Measurements from ENCODE around the gene COG1. TPM values are rescaled to one million over a fixed set of nuclear protein-coding genes. Genes with fewer than 3 reads are reported as not detected.

The COG1 gene
- total and polyA plus RNA-seq, 9 of the 15 experiments (the other 6 are each of a cell fraction or from before 2014, with no cell fraction given) = 9.5 to 26.8 (median 12.9) TPM

- peak; percentile 55; the same call in 1 of the 2 replicates for TF ChIP-seq ZBTB9 (CRISPR knock-in tag; IDR thresholded peaks at IDR 0.05)
- no peak for TF ChIP-seq RBM34 (IDR thresholded peaks at IDR 0.05; ENCODE audit: borderline replicate concordance, insufficient read depth, low read length)
- TF ChIP-seq ZNF282 (CRISPR knock-in tag; IDR thresholded peaks at IDR 0.05) = no peak
- TF ChIP-seq GATAD2B (IDR thresholded peaks at IDR 0.05; ENCODE audit: borderline replicate concordance) = no peak
- TF ChIP-seq RBFOX2 (IDR thresholded peaks at IDR 0.05; ENCODE audit: low read depth, low read length) = peak; percentile 92
- no peak for TF ChIP-seq RERE (CRISPR knock-in tag; IDR thresholded peaks at IDR 0.05; ENCODE audit: borderline replicate concordance)
- TF ChIP-seq GTF2E2 (tag; IDR thresholded peaks at IDR 0.05) = no peak
- no peak for TF ChIP-seq NFYB (IDR thresholded peaks at IDR 0.05; ENCODE audit: extremely low read depth, insufficient read length)
- no peak for TF ChIP-seq ARID2 (IDR thresholded peaks at IDR 0.05)
- no peak for TF ChIP-seq SNAPC5 (CRISPR knock-in tag; IDR thresholded peaks at IDR 0.05)
- TF ChIP-seq, protein P1, sequence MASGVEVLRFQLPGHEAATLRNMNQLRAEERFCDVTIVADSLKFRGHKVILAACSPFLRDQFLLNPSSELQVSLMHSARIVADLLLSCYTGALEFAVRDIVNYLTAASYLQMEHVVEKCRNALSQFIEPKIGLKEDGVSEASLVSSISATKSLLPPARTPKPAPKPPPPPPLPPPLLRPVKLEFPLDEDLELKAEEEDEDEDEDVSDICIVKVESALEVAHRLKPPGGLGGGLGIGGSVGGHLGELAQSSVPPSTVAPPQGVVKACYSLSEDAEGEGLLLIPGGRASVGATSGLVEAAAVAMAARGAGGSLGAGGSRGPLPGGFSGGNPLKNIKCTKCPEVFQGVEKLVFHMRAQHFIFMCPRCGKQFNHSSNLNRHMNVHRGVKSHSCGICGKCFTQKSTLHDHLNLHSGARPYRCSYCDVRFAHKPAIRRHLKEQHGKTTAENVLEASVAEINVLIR (CRISPR knock-in tag; IDR thresholded peaks at IDR 0.05) = no peak
- no peak for TF ChIP-seq KAT8 (IDR thresholded peaks at IDR 0.05; ENCODE audit: low read depth)
- peak; percentile 80 for TF ChIP-seq NR2C1 (IDR thresholded peaks at IDR 0.05)
- TF ChIP-seq NR2C1 (tag; IDR thresholded peaks at IDR 0.05) = peak; percentile 77
- TF ChIP-seq BACH1 (tag; IDR thresholded peaks at IDR 0.05) = no peak
- TF ChIP-seq XRCC5 (IDR thresholded peaks at IDR 0.05; ENCODE audit: low read depth, low read length) = no peak
- TF ChIP-seq SMC3 (conservative IDR thresholded peaks at IDR 0.05; ENCODE audit: insufficient read depth, low read depth, low read length) = no peak
- TF ChIP-seq HDAC1 (IDR thresholded peaks at IDR 0.05) = peak in 1 of 2 experiments; percentile 78; a peak in 2 of 4 replicates
- no peak for TF ChIP-seq RBM14 (IDR thresholded peaks at IDR 0.05; ENCODE audit: borderline replicate concordance, insufficient read depth, low read depth, low read length)
- no peak for TF ChIP-seq ETV5 (CRISPR knock-in tag; IDR thresholded peaks at IDR 0.05; ENCODE audit: low read depth)
- TF ChIP-seq ZNF324 (CRISPR knock-in tag; IDR thresholded peaks at IDR 0.05) = no peak
Observed at GRCh38 chr17:73192894-73193701, at the start of gene COG1 (continued).

Data from K562 (cell line).